Body of pancreas (tissue), 4 donors: ENCODE measurements around the gene STX18.

Experiments
- CTCF ChIP-seq, 7 experiments: fragments of 450-650 bp in 4 of 7; fragments of 200-600 bp in 3 of 7; sonication (generic) in 3 of 7; IDR thresholded peaks; one replicate each; pipeline ENCODE4 v1.5.1; 2016 to 2019; ENCODE audit warnings: antibody characterized with exemption in 7 of 7
- POLR2A ChIP-seq, 3 donors: fragments of 450-650 bp; IDR thresholded peaks; one replicate each; pipeline ENCODE4 v1.6.1; 2016; ENCODE audit warnings: antibody characterized with exemption in 3 of 3, mild to moderate bottlenecking in 2 of 3

DNA sequence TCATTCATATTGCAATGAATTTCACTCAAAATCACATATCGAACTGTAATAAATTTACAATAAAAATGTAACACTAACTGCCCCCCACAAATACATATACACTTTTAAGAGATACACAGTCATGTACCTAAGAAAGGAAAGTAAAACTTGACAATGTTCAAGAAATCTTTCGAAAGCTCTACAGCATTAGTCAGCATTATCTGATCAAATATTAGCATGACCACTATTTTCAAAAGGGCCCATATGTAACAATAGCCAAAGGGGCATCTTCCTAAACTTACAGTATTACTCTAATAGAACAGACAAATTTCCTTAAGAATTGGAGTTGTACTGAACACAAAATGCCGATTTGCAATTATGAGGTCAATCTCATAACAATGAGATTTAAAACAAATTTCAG is 51.8 kb downstream of the STX18 start:
- TF ChIP-seq CTCF (IDR thresholded peaks at IDR 0.05) (no peak), POLR2A (IDR thresholded peaks at IDR 0.05) (no peak)
